Activated B cell treated with CpG ODN at 0.5 μM for 24 hours (primary cell): ENCODE measurements around the gene HOXB7. TPM values are rescaled to one million over a fixed set of nuclear protein-coding genes. Genes with fewer than 3 reads are reported as not detected.

Experiments used
- ATAC-seq: fragments of 200-7000 bp; cut with Tn5 transposase; one replicate; pipeline ENCODE4 v1.10.0; 2021; ENCODE audit warnings: low read depth, mild to moderate bottlenecking, moderate library complexity
- CTCF ChIA-PET: fragments of 350-600 bp; sonication (Branson Sonifier 250); formaldehyde crosslinking; loops from one replicate; lab custom pipeline; 2021; ENCODE audit warnings: antibody characterized with exemption; lab: Charles Lee
- POLR2A ChIA-PET: fragments of 350-600 bp; sonication (Branson Sonifier 250); formaldehyde crosslinking; loops from one replicate; lab custom pipeline; 2021; ENCODE audit warnings: antibody characterized with exemption; lab: Charles Lee
- DNase-seq: peaks from one replicate; pipeline ENCODE4 v3.0.0; 2022
- H3K27ac Mint-ChIP-seq: one replicate; pipeline ENCODE4 v1.8.0; 2020; ENCODE audit warnings: mixed read lengths
- H3K27me3 Mint-ChIP-seq: one replicate; pipeline ENCODE4 v1.8.0; 2021; ENCODE audit warnings: mixed read lengths
- H3K36me3 Mint-ChIP-seq: one replicate; pipeline ENCODE4 v1.8.0; 2021; ENCODE audit warnings: low read depth, mixed read lengths
- H3K4me1 Mint-ChIP-seq: one replicate; pipeline ENCODE4 v1.8.0; 2021; ENCODE audit warnings: mixed read lengths
- H3K4me3 Mint-ChIP-seq: one replicate; pipeline ENCODE4 v1.8.0; 2020; ENCODE audit warnings: mild to moderate bottlenecking, mixed read lengths
- H3K9me3 Mint-ChIP-seq: one replicate; pipeline ENCODE4 v1.8.0; 2020; ENCODE audit warnings: mixed read lengths
- intact Hi-C: fragments of 100-400 bp; cut with micrococcal nuclease; formaldehyde crosslinking; loops from one replicate; pipeline ENCODE4 v1.15.1; 2024
- total RNA-seq: library from RNA; stranded (reverse); gene quantifications from 2 replicates; pipeline ENCODE4 v1.2.3, GENCODE V29; 2022
- TF ChIP-seq, protein P1 (sequence below): fragments of 200-600 bp; IDR thresholded peaks from one replicate; pipeline ENCODE4 v1.8.0; 2022; ENCODE audit warnings: antibody characterized with exemption, mild to moderate bottlenecking

The HOXB7 gene
- total RNA-seq, 1 donor from 2014 or later: 0.60 TPM

DNA sequence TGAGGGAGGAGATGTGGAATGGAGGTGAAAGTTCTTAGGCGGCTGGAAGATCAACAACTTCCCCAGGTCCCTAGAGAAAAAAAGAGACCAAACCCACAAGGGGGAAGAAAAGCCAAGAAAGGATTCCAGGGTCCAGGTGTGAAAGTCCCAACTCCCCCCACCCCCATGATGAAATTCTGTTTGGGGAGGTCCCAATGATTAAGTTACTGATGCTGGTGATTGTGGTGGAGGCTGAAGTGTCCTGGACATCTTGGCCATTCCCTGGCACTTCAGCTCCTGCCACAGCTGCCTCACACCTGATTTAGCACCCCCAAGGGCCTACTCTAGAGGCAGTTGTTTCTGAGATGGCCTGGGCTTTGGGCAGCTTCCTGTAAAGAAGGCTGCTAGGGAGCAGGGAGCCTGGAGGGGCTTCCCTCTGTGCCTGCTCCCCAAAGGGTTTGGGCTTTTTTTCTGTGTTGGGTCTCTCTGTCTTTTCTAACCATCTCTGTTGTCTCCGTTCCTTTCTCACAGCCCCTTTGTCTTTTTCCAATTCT is 45.7 kb downstream of the HOXB7 start:
- intact Hi-C loops: no loop called here
- ATAC-seq (no peak), DNase-seq (no peak)
- H3K4me1 Mint-ChIP-seq: peaks cover 4% of the 10 kb centered on the region
- H3K27ac Mint-ChIP-seq: no peak overlapping the region
- H3K4me3 Mint-ChIP-seq: no peak overlapping the region
- CTCF ChIA-PET: no interaction called here
- H3K36me3 Mint-ChIP-seq: no peaks in the 10 kb centered on the region
- no peaks in the 10 kb centered on the region for H3K9me3 Mint-ChIP-seq
- peaks cover 25% of the 10 kb centered on the region for H3K27me3 Mint-ChIP-seq
- POLR2A ChIA-PET: no interaction called here
- TF ChIP-seq, protein P1, sequence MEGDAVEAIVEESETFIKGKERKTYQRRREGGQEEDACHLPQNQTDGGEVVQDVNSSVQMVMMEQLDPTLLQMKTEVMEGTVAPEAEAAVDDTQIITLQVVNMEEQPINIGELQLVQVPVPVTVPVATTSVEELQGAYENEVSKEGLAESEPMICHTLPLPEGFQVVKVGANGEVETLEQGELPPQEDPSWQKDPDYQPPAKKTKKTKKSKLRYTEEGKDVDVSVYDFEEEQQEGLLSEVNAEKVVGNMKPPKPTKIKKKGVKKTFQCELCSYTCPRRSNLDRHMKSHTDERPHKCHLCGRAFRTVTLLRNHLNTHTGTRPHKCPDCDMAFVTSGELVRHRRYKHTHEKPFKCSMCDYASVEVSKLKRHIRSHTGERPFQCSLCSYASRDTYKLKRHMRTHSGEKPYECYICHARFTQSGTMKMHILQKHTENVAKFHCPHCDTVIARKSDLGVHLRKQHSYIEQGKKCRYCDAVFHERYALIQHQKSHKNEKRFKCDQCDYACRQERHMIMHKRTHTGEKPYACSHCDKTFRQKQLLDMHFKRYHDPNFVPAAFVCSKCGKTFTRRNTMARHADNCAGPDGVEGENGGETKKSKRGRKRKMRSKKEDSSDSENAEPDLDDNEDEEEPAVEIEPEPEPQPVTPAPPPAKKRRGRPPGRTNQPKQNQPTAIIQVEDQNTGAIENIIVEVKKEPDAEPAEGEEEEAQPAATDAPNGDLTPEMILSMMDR: no peak

DNA sequence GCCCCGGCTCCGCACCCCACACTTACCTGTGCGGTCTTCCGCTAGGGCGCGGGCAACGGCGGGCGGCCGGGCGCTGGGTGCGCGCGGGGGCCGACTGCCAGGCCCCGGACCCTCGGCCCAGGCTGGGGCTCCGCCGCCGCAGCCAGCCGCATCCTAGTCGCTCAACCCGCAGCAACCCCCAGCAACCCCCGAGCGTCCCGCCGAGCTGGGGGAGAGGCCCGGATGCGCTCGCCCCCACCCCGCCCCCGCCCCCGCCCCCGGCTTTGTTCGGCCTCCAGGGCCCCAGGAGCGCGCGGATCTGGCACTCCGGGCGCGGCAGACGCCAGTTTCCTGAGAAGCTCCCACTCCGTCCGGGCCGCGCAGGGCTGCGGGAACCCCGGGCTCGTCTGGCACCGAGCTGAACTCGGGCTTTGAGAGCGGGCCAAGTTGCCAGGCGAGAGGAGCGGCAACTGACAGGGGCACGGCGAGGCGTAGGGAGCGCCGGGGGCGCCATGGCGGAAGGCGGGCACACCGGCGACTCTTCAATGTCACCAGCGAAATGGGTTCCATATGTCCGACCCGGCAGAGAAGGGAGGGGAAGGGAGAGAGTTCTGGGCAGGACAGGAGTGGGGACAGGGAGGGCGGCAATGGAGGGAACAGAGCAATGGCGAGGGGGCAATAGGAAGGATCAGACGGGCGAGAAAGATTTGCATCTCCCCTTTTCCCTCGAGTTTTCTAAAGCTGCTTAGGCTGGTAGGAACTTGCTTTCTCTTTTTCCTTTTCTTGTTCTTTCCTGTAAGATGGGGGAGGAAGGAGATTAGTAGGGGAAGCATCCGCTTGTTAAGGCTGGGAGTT is 46.4 kb downstream of the HOXB7 start:
- Mint-ChIP-seq H3K4me3 (no peak overlapping the region), H3K36me3 (no peaks in the 10 kb centered on the region), H3K4me1 (peaks cover 4% of the 10 kb centered on the region), H3K27me3 (peaks cover 20% of the 10 kb centered on the region), H3K27ac (no peak overlapping the region), H3K9me3 (no peaks in the 10 kb centered on the region)
- POLR2A ChIA-PET: no interaction called here
- ATAC-seq: no peak
- intact Hi-C loops: no loop called here
- DNase-seq: no peak
- CTCF ChIA-PET: no interaction called here
- TF ChIP-seq, protein P1: no peak

DNA sequence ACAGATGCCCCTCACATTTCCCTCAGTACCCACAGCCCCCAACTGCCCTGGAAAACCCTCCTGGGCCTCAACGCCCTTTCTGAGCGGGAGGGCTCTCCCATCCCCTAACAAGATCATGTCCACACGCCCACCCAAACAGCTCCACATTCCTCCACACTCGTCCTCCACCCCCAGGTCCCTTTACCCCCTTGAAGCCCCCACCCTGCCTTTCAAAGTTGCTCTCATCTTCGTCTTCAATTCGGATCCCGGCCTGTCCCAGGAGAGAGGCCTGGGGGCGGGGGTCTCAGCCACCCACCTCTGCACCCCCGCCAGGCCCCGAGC is 47.0 kb downstream of the HOXB7 start:
- DNase-seq (no peak), ATAC-seq (no peak)
- CTCF ChIA-PET: no interaction called here
- POLR2A ChIA-PET: no interaction called here
- Mint-ChIP-seq H3K36me3 (no peaks in the 10 kb centered on the region), H3K4me1 (peaks cover 4% of the 10 kb centered on the region), H3K27me3 (peaks cover 16% of the 10 kb centered on the region), H3K9me3 (no peaks in the 10 kb centered on the region), H3K27ac (no peak overlapping the region), H3K4me3 (no peak overlapping the region)
- intact Hi-C loops: no loop called here
- TF ChIP-seq, protein P1: no peak

DNA sequence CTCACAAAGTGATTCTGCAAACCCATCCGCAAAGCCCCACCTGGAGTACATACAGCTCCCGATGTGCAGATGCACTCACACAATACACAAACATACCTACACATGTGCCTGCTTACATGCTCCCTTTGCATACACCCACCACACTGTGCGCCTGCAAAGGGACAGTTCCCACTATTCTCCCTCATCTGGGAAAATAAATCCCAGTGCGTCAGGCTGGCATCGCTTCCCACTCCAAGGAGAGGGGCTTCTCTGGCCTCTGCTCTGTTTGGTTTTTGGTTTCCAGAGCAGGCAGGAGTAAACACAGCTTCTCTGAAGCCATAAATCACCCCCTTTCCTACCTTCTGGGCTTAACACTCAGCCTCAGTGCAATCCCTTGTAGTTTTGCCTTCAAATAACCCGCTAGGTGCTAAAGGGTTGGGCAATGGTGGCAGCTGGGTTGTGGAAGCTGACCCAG is 47.4 kb downstream of the HOXB7 start:
- H3K36me3 Mint-ChIP-seq: no peaks in the 10 kb centered on the region
- TF ChIP-seq, protein P1: no peak
- DNase-seq (no peak), ATAC-seq (no peak)
- H3K27ac Mint-ChIP-seq: no peak overlapping the region
- H3K9me3 Mint-ChIP-seq: no peaks in the 10 kb centered on the region
- H3K27me3 Mint-ChIP-seq: peaks cover 16% of the 10 kb centered on the region
- no peak overlapping the region for H3K4me3 Mint-ChIP-seq
- ChIA-PET CTCF (no interaction called here), POLR2A (no interaction called here)
- intact Hi-C loops: no loop called here
- H3K4me1 Mint-ChIP-seq: peaks cover 2% of the 10 kb centered on the region

DNA sequence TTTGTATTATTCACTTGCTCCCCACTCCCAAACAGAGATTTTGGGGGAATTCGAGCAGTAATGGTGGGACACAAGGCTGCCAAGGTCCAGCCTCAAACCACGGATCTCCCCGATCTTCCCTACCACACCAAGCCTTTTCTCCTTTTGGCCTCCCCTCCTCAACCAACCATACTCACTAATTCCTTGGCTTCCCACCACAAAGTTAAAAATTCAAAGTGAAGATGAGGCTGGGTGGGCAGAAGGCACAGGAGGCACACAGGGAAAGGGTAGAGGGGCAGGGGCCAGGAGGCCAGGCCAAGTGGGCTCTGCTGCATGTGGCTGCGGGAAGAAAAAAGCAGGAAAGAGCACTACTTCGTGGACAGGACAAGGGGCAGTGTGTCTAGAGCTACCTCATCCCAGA is 47.9 kb downstream of the HOXB7 start:
- H3K27ac Mint-ChIP-seq: no peak overlapping the region
- H3K36me3 Mint-ChIP-seq: no peaks in the 10 kb centered on the region
- no peak for DNase-seq
- CTCF ChIA-PET: no interaction called here
- ATAC-seq: no peak
- intact Hi-C loops: no loop called here
- H3K9me3 Mint-ChIP-seq: no peaks in the 10 kb centered on the region
- TF ChIP-seq, protein P1: no peak
- no peak overlapping the region for H3K4me3 Mint-ChIP-seq
- no peaks in the 10 kb centered on the region for H3K4me1 Mint-ChIP-seq
- POLR2A ChIA-PET: no interaction called here
- H3K27me3 Mint-ChIP-seq: peaks cover 14% of the 10 kb centered on the region
